Activated CD8-positive, alpha-beta T cell treated with anti-CD3 and anti-CD28 coated beads for 36 hours (primary cell): ENCODE results near the gene ST3GAL2. TPM values are rescaled to one million over a fixed set of nuclear protein-coding genes. Genes with fewer than 3 reads are reported as not detected.
"Not testable (repeated sequence)": the region's sequence is repeated elsewhere in the genome, so short reads cannot be mapped to it uniquely, and the experiment has no call there.

Experiments
- ATAC-seq: fragments of 200-7000 bp; cut with Tn5 transposase; one replicate; pipeline ENCODE4 v1.10.0; 2021; ENCODE audit warnings: mild to moderate bottlenecking, moderate library complexity
- CTCF ChIA-PET: fragments of 350-600 bp; sonication (Branson Sonifier 250); formaldehyde crosslinking; loops from one replicate; lab custom pipeline; 2021; ENCODE audit warnings: antibody characterized with exemption; lab: Charles Lee
- POLR2A ChIA-PET: fragments of 350-600 bp; sonication (Branson Sonifier 250); formaldehyde crosslinking; loops from one replicate; lab custom pipeline; 2021; ENCODE audit warnings: antibody characterized with exemption; lab: Charles Lee
- DNase-seq: peaks from one replicate; pipeline ENCODE4 v3.0.0-alpha.2; 2020
- H3K27ac Mint-ChIP-seq: one replicate; pipeline ENCODE4 v1.8.0; 2021; ENCODE audit warnings: mild to moderate bottlenecking, mixed read lengths
- H3K27me3 Mint-ChIP-seq: one replicate; pipeline ENCODE4 v1.8.0; 2021; ENCODE audit warnings: mixed read lengths
- H3K36me3 Mint-ChIP-seq: one replicate; pipeline ENCODE4 v1.8.0; 2021; ENCODE audit warnings: low read depth, mixed read lengths
- H3K4me1 Mint-ChIP-seq: one replicate; pipeline ENCODE4 v1.8.0; 2021; ENCODE audit warnings: low read depth, mixed read lengths
- H3K4me3 Mint-ChIP-seq: one replicate; pipeline ENCODE4 v1.8.0; 2021; ENCODE audit warnings: mild to moderate bottlenecking, moderate library complexity, mixed read lengths
- H3K9me3 Mint-ChIP-seq: one replicate; pipeline ENCODE4 v1.8.0; 2021; ENCODE audit warnings: mixed read lengths
- intact Hi-C: fragments of 100-400 bp; cut with micrococcal nuclease; formaldehyde crosslinking; loops from one replicate; pipeline ENCODE4 v1.10.0; 2022
- total RNA-seq, 2 experiments: library from RNA; stranded (reverse); gene quantifications; one replicate each; pipeline ENCODE4 v1.2.3, GENCODE V29; 2021
- TF ChIP-seq, protein P1 (sequence below): fragments of 200-600 bp; IDR thresholded peaks from one replicate; pipeline ENCODE4 v1.8.0; 2022; ENCODE audit warnings: antibody characterized with exemption, mild to moderate bottlenecking

Gene ST3GAL2
- total RNA-seq, 2 experiments from 2014 or later: 13.2 to 19.0 TPM

DNA sequence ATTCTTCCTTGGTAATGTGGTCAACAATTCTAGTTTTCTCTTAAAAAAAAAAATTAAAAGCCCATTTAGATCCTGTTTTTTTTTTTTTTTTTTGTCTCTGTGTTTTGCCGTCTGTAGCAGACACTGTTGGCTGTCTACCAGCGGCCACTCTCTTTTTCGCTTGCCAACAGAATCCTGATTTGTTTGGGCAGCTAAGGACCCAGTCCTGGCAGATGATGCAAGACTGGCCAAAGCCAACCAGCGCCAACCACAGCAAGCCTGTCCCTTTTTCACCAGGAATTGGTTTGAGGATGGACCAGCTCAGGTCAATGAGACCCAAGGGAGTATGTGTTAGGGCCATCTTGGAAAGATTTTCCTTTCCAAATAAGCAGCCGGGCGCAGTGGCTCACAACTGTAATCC lies 28.2 kb downstream of the ST3GAL2 start:
- no peak overlapping the region for H3K4me3 Mint-ChIP-seq
- intact Hi-C loops: no loop called here
- no peak for ATAC-seq
- H3K27ac Mint-ChIP-seq: no peak overlapping the region
- no peak for DNase-seq
- no peaks in the 10 kb centered on the region for H3K9me3 Mint-ChIP-seq
- H3K4me1 Mint-ChIP-seq: peaks cover 30% of the 10 kb centered on the region
- H3K36me3 Mint-ChIP-seq: peaks cover 9% of the 10 kb centered on the region
- no peaks in the 10 kb centered on the region for H3K27me3 Mint-ChIP-seq
- TF ChIP-seq, protein P1, sequence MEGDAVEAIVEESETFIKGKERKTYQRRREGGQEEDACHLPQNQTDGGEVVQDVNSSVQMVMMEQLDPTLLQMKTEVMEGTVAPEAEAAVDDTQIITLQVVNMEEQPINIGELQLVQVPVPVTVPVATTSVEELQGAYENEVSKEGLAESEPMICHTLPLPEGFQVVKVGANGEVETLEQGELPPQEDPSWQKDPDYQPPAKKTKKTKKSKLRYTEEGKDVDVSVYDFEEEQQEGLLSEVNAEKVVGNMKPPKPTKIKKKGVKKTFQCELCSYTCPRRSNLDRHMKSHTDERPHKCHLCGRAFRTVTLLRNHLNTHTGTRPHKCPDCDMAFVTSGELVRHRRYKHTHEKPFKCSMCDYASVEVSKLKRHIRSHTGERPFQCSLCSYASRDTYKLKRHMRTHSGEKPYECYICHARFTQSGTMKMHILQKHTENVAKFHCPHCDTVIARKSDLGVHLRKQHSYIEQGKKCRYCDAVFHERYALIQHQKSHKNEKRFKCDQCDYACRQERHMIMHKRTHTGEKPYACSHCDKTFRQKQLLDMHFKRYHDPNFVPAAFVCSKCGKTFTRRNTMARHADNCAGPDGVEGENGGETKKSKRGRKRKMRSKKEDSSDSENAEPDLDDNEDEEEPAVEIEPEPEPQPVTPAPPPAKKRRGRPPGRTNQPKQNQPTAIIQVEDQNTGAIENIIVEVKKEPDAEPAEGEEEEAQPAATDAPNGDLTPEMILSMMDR: no peak
- ChIA-PET POLR2A (interaction anchor here (0.7 to 1.8 kb wide), 4 partner anchors 8 to 122 kb away, joined by 3 to 6 read pairs (median 4); partner anchors contain the start of gene AARS1), CTCF (interaction anchor here (1.3 kb wide), 2 partner anchors 15 to 21 kb away, joined by 3 read pairs; no protein-coding TSS in a partner anchor)

DNA sequence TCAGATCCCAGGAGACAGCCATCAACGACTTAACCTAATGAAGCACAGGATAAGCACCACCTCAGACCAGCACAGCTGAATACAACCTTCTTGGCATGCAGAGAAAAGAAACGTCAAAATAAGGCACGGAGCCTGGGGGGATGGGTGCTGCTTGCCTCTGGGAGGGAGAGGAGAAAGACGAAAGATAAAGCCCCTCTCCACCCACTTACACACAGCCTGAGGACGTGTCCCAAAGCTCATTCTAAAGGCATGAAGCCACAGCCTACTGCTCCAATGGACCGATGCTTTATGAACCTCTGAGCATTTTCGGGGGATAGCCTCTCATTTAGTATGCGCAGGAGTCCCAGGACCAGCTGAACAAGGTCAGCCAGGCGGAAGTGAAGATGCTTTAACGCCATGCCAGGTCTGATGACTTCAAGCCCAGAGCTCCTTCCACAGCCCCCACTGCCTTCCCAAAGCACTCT lies 31.1 kb downstream of the ST3GAL2 start:
- intact Hi-C loops: no loop called here

DNA sequence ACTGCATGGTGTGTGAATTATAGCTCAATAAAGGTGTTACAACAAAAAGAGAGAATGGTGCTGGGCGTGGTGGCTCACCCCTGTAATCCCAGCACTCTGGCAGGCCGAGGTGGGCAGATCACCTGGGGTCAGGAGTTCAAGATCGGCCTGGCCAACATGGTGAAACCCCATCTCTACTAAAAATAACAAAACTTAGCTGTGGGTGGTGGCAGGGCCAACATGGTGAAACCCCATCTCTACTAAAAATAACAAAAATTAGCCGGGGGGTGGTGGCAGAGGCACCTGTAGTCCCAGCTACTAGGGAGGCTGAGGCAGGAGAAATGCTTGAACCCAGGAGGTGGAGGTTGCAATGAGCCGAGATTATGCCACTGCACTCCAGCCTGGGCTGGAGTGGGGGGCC lies 32.8 kb downstream of the ST3GAL2 start:
- POLR2A ChIA-PET, intact Hi-C loops, H3K27me3 Mint-ChIP-seq, H3K4me3 Mint-ChIP-seq, DNase-seq, ATAC-seq, H3K27ac Mint-ChIP-seq, H3K9me3 Mint-ChIP-seq, CTCF ChIA-PET: not testable (repeated sequence)
- peaks cover 13% of the 10 kb centered on the region for H3K36me3 Mint-ChIP-seq
- peaks cover 52% of the 10 kb centered on the region for H3K4me1 Mint-ChIP-seq

More for the DNA sequence above, 31.1 kb downstream of the ST3GAL2 start:
- Mint-ChIP-seq H3K36me3 (peaks cover 18% of the 10 kb centered on the region), H3K27me3 (no peaks in the 10 kb centered on the region), H3K9me3 (no peaks in the 10 kb centered on the region), H3K4me3 (no peak overlapping the region), H3K27ac (no peak overlapping the region), H3K4me1 (peaks cover 49% of the 10 kb centered on the region)
- ChIA-PET CTCF (interaction anchor here (0.8 to 1.4 kb wide), 2 partner anchors 9 to 13 kb away, joined by 3 to 4 read pairs; no protein-coding TSS in a partner anchor), POLR2A (interaction anchor here (0.9 to 1.7 kb wide), 2 partner anchors 15 to 166 kb away, joined by 3 to 6 read pairs; no protein-coding TSS in a partner anchor)
- TF ChIP-seq, protein P1: no peak
- ATAC-seq: no peak
- DNase-seq: no peak

DNA sequence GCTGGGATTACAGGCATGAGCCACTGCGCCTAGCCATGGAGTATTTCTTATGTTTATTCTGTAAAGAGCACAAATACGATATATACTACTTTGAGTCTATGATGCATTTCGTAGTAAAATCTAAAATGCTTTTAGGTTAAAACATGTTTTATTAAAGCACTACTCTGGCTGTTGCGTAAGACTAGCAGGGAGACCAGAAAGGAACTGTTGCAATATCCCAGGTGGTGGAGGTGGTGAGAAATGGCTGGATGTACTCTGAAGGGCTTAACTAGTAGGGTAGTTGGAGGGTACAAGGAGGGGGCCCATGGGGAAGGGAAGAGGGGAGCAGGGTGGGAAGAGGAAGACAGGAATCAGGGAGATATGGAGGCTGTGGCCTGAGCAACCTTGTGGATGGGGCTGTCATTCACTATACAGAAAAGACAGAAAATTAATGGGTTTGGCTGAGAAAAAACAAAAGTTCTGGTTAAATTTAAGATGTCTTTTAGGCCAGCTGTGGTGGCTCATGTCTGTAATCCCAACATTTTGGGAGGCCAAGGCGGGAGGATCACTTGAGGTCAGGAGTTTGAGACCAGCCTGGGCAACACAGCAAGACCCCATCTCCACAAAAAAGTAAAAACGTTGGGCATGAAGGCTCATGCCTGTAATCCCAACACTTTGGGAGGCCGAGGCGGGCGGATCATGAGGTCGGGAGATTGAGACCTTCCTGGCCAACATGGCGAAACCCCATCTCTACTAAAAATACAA lies 35.8 kb downstream of the ST3GAL2 start:
- POLR2A ChIA-PET: interaction anchor here (1.2 to 2.4 kb wide), 3 partner anchors 23 to 122 kb away, joined by 5 to 7 read pairs (median 7); no protein-coding TSS in a partner anchor
- intact Hi-C loops: no loop called here
- DNase-seq (no peak), ATAC-seq (no peak)
- TF ChIP-seq, protein P1: no peak
- Mint-ChIP-seq H3K9me3 (no peaks in the 10 kb centered on the region), H3K27ac (peak overlapping the region; percentile 20), H3K4me1 (peaks cover 44% of the 10 kb centered on the region), H3K4me3 (no peak overlapping the region), H3K36me3 (peaks cover 13% of the 10 kb centered on the region), H3K27me3 (no peaks in the 10 kb centered on the region)
- CTCF ChIA-PET: interaction anchor here (1.0 to 1.5 kb wide), 2 partner anchors 8 to 9 kb away, joined by 3 to 5 read pairs; no protein-coding TSS in a partner anchor

DNA sequence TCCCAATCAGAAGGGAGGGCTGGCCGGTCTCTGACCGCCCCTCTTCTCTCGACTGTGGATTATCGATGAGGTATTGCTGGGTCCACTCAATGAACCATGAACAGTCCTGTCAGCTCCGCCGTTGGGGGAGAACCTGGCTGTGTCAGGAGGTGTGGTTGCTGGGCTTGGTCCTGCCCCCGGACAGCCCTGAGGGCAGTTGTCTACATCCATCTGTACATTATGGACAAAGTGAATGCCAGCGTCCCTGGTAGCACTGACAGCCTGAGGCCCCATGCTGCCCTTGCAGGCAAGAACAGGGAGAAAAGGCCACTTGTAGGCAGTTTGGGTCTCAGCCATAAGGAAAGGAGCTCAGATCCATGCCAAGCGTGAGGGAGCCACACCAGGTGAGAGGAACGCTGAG lies 38.9 kb downstream of the ST3GAL2 start:
- ATAC-seq (no peak), DNase-seq (no peak)
- no peak overlapping the region for H3K4me3 Mint-ChIP-seq
- POLR2A ChIA-PET: interaction anchor here (0.6 to 2.0 kb wide), 4 partner anchors 19 to 123 kb away, joined by 3 to 8 read pairs (median 4); partner anchors contain the start of genes COG4 and FCSK
- TF ChIP-seq, protein P1: no peak
- peaks cover 8% of the 10 kb centered on the region for H3K36me3 Mint-ChIP-seq
- CTCF ChIA-PET: interaction anchor here (1.1 to 1.7 kb wide), 2 partner anchors 9 to 54 kb away, joined by 3 to 4 read pairs; partner anchors contain the start of gene FCSK
- intact Hi-C loops: no loop called here
- no peaks in the 10 kb centered on the region for H3K27me3 Mint-ChIP-seq
- peaks cover 30% of the 10 kb centered on the region for H3K4me1 Mint-ChIP-seq
- no peak overlapping the region for H3K27ac Mint-ChIP-seq
- no peaks in the 10 kb centered on the region for H3K9me3 Mint-ChIP-seq
